Spinal cord (tissue), 10 donors: Measurements from ENCODE around the gene DHX57. TPM values are rescaled to one million over a fixed set of nuclear protein-coding genes. Genes with fewer than 3 reads are reported as not detected.

Source experiments
- DNase-seq, 6 donors: peaks; one replicate each; pipeline versions ENCODE4 v3.0.0 to v3.0.0-alpha.2; 2013 to 2015; ENCODE audit warnings: low spot score in 6 of 6, low read depth in 4 of 6
- H3K27ac ChIP-seq: one replicate; pipeline ENCODE4 v1.5.1; 2013; ENCODE audit warnings: low read depth, low read length, control low read depth
- H3K27me3 ChIP-seq: one replicate; pipeline ENCODE4 v1.6.1; 2013; ENCODE audit warnings: low read length; ENCODE audit not compliant: control insufficient read depth, insufficient read depth
- H3K36me3 ChIP-seq: one replicate; pipeline ENCODE4 v1.6.1; 2013; ENCODE audit warnings: low read length; ENCODE audit not compliant: control insufficient read depth, insufficient read depth
- H3K4me1 ChIP-seq: one replicate; pipeline ENCODE4 v1.6.1; 2013; ENCODE audit warnings: low read length; ENCODE audit not compliant: control insufficient read depth, insufficient read depth
- H3K4me3 ChIP-seq: one replicate; pipeline ENCODE4 v1.5.1; 2013; ENCODE audit warnings: low read depth, low read length, control low read depth
- H3K9me3 ChIP-seq: one replicate; pipeline ENCODE4 v1.6.1; 2013; ENCODE audit warnings: low read length; ENCODE audit not compliant: control insufficient read depth, insufficient read depth
- WGBS: methylation state at CpG from one replicate; pipeline ENCODE4 v1.1.5; 2013; ENCODE audit warnings: missing lambda C conversion rate; ENCODE audit not compliant: insufficient coverage; 5-methylcytosine and 5-hydroxymethylcytosine counted together
- polyA plus RNA-seq, 2 donors: library from polyadenylated mRNA; unstranded; fragments of 120-200 nt; gene quantifications; one replicate each; pipeline ENCODE4 v1.2.1, GENCODE V29; 2013; ENCODE audit not compliant: insufficient read length in 2 of 2
- total RNA-seq, 2 donors: library from RNA; depleted of rRNA in 1 of 2; stranded (reverse); fragments of 120-200 nt in 1 of 2; fragments of >200 nt in 1 of 2; gene quantifications; one replicate each; pipeline versions ENCODE4 v1.2.3 to v1.2.4, GENCODE V29; 2013 to 2014
- donor health status: healthy.

DHX57 gene
- total and polyA plus RNA-seq, 4 donors = 31.8 to 40.8 (median 38.0) TPM

DNA sequence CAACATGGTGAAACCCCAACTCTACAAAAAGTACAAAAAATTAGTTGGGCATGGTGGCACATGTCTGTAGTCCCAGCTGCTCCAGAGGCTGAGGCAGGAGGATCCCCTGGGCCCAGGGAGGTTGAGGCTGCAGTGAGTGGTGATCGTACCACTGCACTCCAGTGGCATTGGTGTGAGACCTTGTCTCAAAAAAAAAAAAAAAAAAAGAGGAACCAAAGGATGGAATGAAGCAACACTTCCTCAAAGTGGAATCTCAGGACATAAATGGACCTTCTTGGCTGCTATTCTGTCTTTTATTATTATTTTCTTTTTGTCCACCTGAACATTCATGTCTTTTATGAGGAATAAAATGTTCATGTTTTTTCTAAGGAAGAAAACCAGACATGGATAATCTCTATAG lies 84.0 kb downstream of the DHX57 start:
- Histone ChIP-seq H3K27ac (no peak overlapping the region), H3K9me3 (no peaks in the 10 kb centered on the region), H3K4me1 (no peaks in the 10 kb centered on the region), H3K27me3 (no peaks in the 10 kb centered on the region), H3K36me3 (no peaks in the 10 kb centered on the region), H3K4me3 (no peak overlapping the region)
- WGBS = 78% methylated on average over 1 of the region's 1 CpG
- no peak for DNase-seq

DNA sequence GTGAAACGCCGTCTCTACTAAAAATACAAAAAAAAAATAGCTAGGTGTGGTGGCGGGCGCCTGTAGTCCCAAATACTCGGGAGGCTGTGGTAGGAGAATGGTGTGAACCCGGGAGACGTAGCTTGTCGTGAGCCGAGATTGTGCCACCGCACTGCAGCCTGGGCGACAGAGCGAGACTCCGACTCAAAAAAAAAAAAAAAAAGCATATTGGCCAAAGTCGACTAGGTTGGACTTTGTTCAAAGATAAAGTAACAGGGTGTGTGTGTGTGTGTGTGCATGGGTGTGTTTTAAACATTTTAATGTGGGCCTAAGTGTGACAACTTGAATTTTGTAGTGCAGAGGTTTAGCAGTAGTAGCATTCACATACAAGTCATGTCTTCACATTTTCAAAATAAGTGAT lies 86.0 kb downstream of the DHX57 start:
- H3K4me1 ChIP-seq = no peaks in the 10 kb centered on the region
- WGBS = 93% methylated on average over 10 of the region's 14 CpGs
- no peak for DNase-seq
- H3K36me3 ChIP-seq = no peaks in the 10 kb centered on the region
- H3K9me3 ChIP-seq = no peaks in the 10 kb centered on the region
- no peak overlapping the region for H3K27ac ChIP-seq
- no peak overlapping the region for H3K4me3 ChIP-seq
- no peaks in the 10 kb centered on the region for H3K27me3 ChIP-seq

- no peaks in the 10 kb centered on the region for H3K27me3 ChIP-seq
- H3K4me3 ChIP-seq = no peak overlapping the region
- H3K27ac ChIP-seq = no peak overlapping the region
- WGBS = 61% methylated on average over 3 of the region's 6 CpGs
- peak in 1 of 6 donors; percentile 2 for DNase-seq
- H3K9me3 ChIP-seq = no peaks in the 10 kb centered on the region
- H3K4me1 ChIP-seq = no peaks in the 10 kb centered on the region
- H3K36me3 ChIP-seq = no peaks in the 10 kb centered on the region
Observed at GRCh38 chr2:38788306-38788705, 87.4 kb downstream of the DHX57 start.

- Histone ChIP-seq H3K4me3 (no peak overlapping the region), H3K27me3 (no peaks in the 10 kb centered on the region), H3K9me3 (no peaks in the 10 kb centered on the region), H3K27ac (no peak overlapping the region), H3K36me3 (peaks cover 10% of the 10 kb centered on the region), H3K4me1 (peaks cover 4% of the 10 kb centered on the region)
- no peak for DNase-seq
Observed at GRCh38 chr2:38783586-38783985, 92.1 kb downstream of the DHX57 start.

DNA sequence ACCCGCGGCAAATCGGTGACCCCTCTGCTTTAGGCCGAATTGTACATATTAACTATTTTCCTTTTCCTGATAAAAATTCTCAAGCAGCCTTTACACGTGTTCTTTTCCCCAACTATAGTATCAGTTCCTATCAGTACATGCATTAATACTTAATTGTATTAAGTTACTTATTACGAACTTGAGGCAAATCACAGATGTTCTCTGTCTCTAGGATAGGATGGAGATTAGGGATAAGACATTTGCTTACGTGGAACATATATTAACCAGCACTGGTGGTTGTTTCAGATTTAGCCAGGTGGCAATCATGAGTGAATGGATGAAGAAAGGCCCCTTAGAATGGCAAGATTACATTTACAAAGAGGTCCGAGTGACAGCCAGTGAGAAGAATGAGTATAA lies 97.0 kb downstream of the DHX57 start:
- peaks cover 4% of the 10 kb centered on the region for H3K4me1 ChIP-seq
- WGBS = no CpG with 5 or more reads among the region's 8 CpGs
- H3K36me3 ChIP-seq = peaks cover 10% of the 10 kb centered on the region
- no peak for DNase-seq
- H3K9me3 ChIP-seq = no peaks in the 10 kb centered on the region
- H3K27ac ChIP-seq = peak overlapping the region; percentile 84
- no peaks in the 10 kb centered on the region for H3K27me3 ChIP-seq
- peak overlapping the region; percentile 91 for H3K4me3 ChIP-seq

DNA sequence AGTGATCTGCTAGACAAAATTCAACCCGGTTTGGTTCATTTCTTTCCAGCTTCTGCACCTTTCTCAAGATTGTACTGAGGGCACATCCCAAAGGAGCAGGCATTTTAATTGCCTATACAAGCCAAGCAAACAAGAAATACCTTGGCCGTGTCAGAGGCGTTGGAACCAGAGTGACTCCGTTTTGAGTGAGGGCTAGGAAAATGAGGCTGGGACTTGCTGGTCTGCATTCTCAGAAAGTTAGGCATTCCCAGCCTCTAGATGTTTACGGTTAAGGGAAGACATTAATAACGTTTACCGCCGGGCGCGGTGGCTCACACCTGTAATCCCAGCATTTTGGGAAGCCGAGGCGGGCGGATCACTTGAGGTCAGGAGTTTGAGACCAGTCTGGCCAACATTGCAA lies 99.2 kb downstream of the DHX57 start:
- Histone ChIP-seq H3K4me3 (no peak overlapping the region), H3K9me3 (no peaks in the 10 kb centered on the region), H3K27me3 (no peaks in the 10 kb centered on the region), H3K36me3 (peaks cover 6% of the 10 kb centered on the region), H3K4me1 (peaks cover 4% of the 10 kb centered on the region), H3K27ac (no peak overlapping the region)
- WGBS = 93% methylated on average over 6 of the region's 13 CpGs
- DNase-seq = no peak

DNA sequence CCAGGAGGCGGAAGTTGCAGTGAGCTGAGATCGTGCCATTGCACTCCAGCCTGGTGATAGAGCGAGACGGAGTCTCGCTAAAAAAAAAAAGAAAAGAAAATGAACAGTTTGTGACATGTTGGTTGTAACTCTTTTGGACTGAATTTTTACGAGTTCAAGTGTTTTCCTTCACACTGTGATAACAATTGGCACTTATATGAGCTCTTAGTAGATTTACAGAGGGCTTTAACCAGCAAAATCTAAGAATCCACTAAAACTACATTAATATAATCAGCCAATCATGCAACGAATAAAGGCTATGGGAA lies 99.9 kb downstream of the DHX57 start:
- no peaks in the 10 kb centered on the region for H3K9me3 ChIP-seq
- no peak for DNase-seq
- 97% methylated on average over 5 of the region's 7 CpGs for WGBS
- H3K4me1 ChIP-seq = peaks cover 4% of the 10 kb centered on the region
- no peaks in the 10 kb centered on the region for H3K27me3 ChIP-seq
- H3K4me3 ChIP-seq = no peak overlapping the region
- H3K36me3 ChIP-seq = peaks cover 1% of the 10 kb centered on the region
- no peak overlapping the region for H3K27ac ChIP-seq

DNA sequence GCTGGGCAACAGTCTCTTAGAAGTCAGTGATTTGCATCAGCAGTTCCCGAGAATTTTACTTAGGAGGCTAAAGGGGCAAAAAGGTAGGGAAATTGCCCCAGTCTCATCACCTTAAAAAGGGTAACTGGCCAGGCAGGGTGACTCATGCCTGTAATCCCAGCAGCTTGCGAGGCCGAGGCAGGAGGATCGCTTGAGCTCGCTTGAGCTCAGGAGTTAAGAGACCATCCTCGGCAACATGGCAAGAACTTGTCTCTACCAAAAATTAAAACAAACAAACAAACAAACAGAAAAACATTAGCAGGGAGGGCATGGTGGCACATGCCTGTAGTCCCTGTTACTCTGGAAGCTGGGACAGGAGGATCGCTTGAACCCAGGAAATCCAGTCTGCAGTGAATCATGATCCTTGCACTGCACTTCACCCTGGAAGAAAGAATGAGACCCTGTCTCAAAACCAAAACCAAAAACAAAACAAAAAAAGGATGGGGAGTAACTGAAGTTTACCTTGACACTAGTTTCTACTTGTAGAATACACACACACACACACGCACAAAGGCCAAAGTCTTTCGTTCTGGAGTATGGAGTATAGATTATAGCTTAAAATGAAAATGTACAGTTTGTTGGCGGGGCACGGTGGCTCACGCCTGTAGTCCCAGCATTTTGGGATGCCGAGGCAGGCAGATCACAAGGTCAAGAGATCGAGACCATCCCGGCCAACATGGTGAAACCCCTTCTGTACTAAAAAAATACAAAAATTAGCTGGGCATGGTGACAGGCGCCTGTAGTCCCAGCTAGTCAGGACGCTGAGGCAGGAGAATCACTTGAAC lies 100.4 kb downstream of the DHX57 start:
- Histone ChIP-seq H3K4me3 (no peak overlapping the region), H3K27me3 (no peaks in the 10 kb centered on the region), H3K27ac (no peak overlapping the region), H3K9me3 (no peaks in the 10 kb centered on the region), H3K36me3 (no peaks in the 10 kb centered on the region), H3K4me1 (peaks cover 4% of the 10 kb centered on the region)
- WGBS = 90% methylated on average over 13 of the region's 17 CpGs
- DNase-seq = no peak

DNA sequence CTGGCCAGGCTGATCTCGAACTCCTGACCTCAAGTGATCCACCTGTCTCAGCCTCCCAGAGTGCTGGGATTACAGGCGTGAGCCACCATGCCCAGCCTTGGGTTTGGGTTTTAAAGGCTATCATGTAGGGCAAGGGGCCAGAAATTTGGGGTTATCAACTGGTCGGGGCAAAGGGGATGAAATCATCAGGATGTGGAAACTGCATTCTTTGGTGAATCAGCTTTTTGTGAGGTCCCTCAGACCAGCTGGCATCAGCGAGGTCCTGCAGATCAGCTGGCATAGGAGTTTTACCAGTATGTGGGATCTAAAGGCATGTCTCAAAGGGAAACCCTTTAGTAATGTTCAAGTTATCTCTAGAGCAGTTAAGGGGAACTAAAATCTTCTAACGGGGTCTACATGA lies 104.1 kb downstream of the DHX57 start:
- H3K27ac ChIP-seq = no peak overlapping the region
- no peaks in the 10 kb centered on the region for H3K4me1 ChIP-seq
- H3K27me3 ChIP-seq = no peaks in the 10 kb centered on the region
- no peak for DNase-seq
- H3K36me3 ChIP-seq = no peaks in the 10 kb centered on the region
- no peak overlapping the region for H3K4me3 ChIP-seq
- H3K9me3 ChIP-seq = no peaks in the 10 kb centered on the region
- WGBS = 81% methylated on average over 5 of the region's 5 CpGs

- no peak overlapping the region for H3K27ac ChIP-seq
- no peak overlapping the region for H3K4me3 ChIP-seq
- no peaks in the 10 kb centered on the region for H3K27me3 ChIP-seq
- H3K36me3 ChIP-seq = no peaks in the 10 kb centered on the region
- H3K9me3 ChIP-seq = no peaks in the 10 kb centered on the region
- H3K4me1 ChIP-seq = no peaks in the 10 kb centered on the region
- WGBS = 98% methylated on average over 4 of the region's 5 CpGs
- no peak for DNase-seq
Observed at GRCh38 chr2:38765551-38765950, 110.2 kb downstream of the DHX57 start.
